M059J (cell line): ENCODE measurements around the gene TRAK1. TPM values are rescaled to one million over a fixed set of nuclear protein-coding genes. Genes with fewer than 3 reads are reported as not detected.
A peak's percentile ranks its signal among the peaks of the same experiment; 100 is the strongest.

Source experiments
- DNase-seq: peaks from one replicate; pipeline ENCODE4 v3.0.0-alpha.2; 2012; ENCODE audit warnings: low read depth
- total RNA-seq: library from RNA; depleted of rRNA; stranded (reverse); fragments of >200 nt; shearing (Covaris generic); gene quantifications from 2 replicates; pipeline ENCODE4 v1.2.3, GENCODE V29; 2014

The TRAK1 gene
- total RNA-seq, 1 experiment from 2014 or later: 9.6 TPM

DNA sequence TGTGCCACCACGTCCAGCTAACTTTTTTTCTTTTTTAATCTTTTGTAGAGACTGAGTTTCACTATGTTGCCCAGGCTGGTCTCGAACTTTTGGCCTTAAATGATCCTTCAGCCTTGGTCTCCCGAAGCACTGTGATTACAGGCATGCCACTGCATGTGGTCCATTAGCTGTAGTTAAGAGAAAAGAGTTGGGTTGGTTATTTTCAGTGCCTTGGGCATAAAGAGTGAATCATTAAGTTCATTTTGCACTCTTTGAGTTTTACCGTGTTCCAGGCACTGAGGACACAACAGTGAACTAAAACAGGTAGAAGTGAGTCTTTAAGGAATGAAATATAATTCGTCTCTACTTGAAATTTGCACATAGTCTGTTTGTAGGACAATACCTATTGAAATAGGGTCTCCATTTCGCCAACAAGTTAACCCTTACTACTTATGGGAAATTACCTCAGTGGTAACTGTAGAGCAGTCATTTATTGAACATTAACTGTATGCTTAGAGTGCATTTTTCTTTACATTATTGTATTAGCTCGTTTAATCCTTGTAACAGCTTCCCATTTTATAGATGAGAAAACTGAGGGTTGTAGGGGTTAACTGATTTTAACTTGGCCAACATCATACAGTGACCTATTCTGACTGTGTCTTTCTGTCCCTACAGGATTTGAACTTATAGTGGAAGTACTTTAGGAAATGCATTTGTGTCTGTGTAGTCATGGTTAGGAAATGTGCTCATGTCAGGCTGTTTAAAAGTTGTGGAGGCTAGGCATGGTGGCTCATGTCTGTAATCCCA lies 22.7 kb upstream of the TRAK1 start:
- DNase-seq: no peak

DNA sequence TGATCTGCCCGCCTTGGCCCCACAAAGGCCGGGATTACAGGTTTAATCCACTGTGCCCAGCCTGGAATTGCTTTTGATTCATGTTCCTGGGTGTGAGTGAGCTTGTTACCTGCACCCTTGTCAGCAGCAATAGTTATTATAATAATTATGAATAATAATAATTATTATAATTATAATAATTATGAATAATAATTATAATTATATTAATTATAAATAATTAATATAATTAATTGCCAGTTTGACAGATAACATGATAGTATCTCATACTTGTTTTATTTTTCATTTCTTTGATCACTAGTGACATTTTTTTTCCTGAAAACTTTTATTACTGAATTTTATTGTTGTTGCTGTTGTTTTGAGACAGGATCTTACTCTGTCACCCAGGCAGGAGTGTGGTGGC lies 21.1 kb upstream of the TRAK1 start:
- no peak for DNase-seq

DNA sequence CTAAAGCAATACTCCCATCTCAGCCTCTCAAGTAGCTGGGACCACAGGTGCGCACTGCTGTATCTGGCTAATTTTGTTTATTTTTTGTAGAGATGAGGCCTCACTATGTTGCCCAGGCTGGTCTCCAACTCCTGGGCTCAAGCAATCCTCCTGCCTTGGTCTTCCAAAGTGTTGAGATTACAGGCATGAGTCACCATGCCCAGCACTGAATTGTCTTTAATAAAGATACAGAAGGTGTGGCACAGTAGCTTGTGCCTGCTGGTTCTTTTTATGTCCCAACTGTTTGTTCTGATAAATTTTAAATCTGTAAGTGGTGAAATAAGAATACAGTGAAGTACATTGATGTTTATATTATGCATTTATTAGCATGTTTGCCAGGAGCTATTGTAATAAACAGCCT lies 20.6 kb upstream of the TRAK1 start:
- DNase-seq: peak; percentile 48

DNA sequence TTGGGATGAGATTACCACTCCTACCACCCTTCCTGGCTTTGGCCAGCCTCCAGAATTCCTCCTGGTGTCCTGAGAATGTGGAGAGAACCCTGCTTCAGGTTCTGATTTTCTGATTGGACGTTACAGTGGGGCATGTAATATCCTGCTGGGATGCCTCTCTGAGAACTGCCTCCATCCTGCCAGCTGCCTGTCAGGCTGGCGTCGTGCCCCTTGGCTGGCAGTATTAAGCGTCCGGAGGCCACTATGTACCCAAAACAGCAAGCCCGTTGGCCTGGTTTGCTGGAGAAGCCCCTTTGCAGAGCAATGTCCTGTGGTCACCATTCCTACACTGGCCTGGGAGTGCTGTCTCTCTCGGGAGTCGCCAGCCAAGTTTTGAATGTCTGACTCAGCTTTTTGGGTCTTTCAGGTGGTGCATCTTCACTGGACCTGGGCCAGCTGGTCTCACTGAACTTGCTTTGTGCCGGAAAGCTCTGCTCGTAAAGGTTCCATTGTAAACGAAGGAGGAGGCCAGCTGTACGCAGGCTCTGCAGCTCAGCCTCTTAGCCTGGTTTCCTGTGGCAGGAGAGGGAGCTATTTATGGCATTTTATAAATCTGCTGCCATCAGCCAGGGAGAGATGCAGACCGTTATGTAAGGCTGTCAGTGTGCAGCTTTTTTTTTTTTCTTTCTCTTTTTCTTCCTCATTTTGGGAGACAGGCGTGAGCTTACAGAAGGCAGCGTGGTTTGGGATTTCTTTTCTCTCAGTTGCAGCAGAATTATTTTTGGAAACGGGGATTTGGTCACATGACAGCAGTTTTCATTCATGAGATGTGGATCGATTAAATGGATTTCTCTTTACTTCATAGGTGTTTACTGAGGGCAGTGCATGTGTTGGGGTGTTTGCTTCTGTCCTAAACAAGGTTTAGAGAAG lies 19.0 kb upstream of the TRAK1 start:
- DNase-seq: peak; percentile 87

DNA sequence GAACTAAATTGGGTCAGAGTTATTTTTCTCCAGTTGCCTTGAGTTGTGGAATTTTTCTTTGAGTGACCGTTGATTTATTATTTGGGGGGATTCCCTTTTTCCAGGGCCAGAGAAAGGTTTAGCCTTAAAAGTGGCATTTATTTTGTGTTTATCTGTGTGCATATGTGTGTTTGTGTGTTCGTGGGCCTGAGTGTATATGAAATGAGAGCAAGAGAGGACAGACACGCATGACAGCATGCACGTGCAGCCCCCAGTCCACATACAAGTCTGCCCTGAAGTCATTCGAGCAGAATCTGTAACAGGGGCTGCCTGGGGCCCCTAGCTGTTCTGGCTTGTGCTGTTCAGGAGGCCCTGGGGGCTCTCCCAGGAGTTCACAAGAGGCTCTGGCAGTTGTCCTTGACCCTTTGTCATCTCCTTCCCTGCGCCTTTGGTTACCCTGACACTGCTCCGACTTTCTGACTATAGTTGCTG lies 18.3 kb upstream of the TRAK1 start:
- DNase-seq: no peak

DNA sequence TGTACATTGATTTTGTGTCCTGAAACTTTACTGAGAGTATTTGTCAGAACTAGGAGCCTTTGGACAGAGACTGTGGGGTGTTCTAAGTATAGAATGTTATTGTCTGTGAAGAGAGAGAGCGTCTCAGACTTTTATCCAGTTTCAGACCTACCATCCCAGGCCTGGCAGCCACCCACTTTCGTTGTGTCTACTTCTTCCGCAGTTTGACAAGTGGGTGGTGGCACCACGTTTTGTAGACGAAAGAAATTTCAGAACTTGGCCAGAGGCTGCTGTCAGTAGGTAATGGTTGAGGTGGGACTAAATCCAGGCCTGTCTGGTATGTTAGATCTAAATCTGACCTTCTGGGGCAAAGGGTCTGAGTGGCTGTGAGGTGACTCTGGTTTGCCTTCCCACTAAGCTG lies 13.4 kb upstream of the TRAK1 start:
- no peak for DNase-seq

DNA sequence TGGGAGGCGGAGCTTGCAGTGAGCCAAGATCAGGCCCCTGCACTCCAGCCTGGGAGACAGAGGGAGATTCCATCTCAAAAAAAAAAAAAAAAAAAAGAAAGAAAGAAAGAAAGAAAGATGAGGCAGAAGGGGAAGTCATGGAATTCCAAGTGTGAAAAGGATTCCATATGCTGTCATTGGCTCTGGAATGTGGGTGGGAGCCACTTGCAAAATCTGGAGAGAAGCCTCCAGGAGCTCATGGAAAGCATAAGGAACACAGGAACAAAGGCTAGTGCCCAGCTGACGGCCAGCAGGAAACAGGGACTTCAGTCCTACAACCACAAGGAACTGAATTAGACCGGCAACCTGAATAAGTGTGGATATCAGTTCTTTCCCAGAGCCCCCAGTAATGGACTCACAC lies 12.5 kb upstream of the TRAK1 start:
- no peak for DNase-seq

DNA sequence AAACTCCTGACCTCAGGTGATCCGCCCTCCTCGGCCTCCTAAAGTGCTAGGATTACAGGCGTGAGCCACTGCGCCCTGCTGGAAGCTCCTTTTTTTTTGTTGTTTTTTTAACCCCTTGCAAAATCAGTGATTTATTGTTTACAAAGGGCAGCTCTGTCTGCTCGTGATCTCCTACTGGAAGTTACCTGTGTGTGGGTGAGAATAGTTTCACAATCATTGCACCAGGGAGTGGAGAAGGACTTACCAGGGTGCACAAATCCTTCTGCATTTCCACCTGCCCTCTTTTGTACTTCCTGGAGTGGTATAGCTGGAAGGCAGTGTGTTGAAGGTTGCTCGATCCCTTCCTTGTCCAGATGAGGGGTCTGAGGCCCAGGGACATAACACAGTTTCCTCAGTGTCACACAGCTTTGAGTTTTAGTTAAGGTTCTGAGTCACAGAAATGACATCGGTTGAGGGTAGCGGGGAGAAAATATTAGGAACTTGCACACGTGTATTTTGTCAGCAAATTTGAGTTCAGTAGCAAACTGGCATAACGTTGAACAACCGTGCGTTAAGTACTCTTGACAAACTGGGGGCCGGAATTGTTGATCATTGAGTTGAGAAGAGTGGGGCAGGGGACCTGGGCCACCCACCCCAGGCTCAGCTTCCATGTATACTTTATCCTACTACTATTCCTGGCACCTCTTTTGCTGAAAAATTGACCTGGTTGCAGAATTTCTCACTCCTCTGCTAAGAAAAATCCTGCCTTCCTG lies 11.3 kb upstream of the TRAK1 start:
- no peak for DNase-seq

DNA sequence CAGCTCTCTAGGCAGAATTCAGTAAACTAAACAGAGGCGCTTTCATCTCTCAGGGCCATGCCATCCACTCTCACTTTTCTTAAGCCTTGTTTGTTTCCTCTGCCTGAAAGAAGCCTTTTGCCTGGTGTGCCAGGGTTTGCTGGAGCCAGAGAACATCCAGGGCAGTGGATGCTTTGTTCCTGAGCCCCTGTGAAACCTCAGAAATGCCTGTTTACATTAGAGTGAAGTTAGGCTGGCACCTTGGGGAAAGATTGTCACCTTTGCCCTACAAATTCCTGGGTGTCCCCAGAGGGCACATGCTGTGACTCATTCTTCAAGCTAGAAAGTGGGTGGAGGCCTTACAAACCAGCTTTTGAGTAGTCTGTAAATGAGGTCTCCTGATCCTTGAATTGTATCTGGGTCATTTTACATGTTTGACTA lies 10.7 kb upstream of the TRAK1 start:
- DNase-seq: peak; percentile 95

DNA sequence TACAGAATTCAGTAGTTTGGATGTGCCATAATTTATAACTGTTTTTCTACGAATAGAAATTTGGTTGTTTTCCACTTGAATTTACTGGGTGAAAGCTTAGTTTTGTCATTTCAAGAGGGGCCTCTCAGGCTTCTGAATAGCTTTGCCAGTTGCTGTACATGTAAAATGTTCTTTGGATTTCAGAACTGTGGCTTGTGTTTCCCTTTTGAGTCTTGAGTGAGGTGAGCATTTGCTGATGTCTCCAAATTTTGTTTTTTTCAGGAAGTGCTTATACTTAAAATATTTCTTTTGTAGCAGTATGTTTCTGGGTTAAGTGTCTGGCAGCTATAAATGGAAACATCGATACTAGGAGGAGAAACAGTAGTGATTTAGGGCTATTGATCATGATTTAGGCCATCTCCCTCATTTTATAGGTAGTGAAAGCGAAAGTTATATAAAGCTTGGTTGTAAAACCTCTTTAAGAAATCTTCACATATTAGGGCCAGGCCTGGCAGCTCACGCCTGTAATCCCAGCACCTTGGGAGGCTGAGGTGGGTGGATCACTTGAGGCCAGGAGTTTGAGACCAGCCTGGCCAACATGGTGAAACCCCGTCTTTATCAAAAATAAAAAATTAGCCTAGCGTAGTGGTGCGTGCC lies 9.2 kb upstream of the TRAK1 start:
- no peak for DNase-seq

DNA sequence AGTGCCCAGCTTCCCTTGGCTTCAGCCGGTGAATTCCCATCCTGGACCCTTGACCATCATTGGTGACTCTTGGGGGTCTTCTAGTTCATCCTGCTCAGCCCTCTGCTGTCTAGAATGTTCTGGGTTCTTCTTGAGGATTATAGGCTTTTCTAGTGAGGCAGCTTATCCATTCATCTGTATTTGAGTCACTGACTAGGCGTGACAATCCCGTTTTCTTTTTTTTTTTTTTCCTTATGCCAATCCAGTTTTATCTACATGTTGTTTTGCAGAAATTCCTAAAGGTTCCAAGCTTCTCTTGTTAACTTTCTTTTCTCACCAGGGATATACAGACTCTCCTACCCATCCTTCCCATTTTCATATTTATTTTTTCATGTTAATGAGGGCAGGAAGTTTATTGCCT lies 6.6 kb upstream of the TRAK1 start:
- DNase-seq: no peak

DNA sequence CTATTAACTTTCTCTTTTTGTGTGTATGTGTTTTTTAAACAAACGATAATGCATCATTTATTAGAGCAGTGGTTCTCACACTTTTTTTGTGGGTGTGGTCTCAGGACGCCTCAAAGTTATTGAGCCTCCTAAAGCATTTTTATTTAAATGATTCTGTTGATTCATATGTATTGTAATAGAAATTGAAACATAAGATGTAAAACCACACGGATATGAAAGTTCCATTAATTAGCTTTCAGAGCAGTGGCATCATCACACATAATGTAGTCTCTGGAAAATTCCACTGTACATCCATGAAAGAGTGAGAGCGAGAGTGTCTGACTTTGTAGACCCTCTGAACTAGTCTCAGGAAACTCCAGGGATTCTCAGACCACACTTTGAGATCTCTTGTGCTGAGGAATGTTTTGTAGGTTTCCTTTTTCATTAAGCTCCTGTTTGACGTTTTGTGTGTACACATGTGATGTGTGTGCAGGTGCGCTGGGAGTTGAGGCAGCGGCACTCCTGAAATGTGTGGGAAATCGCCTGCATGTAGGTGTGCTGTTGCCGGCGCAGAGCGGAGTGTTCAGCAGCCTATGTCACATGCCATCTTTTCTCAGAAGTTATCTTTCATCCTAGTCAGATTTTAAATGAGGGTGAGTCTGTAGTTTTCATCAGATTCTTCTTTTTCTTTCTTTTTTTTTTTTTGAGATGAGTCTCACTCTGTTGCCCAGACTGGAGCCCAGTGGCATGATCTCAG lies 5.3 kb upstream of the TRAK1 start:
- DNase-seq: no peak

DNA sequence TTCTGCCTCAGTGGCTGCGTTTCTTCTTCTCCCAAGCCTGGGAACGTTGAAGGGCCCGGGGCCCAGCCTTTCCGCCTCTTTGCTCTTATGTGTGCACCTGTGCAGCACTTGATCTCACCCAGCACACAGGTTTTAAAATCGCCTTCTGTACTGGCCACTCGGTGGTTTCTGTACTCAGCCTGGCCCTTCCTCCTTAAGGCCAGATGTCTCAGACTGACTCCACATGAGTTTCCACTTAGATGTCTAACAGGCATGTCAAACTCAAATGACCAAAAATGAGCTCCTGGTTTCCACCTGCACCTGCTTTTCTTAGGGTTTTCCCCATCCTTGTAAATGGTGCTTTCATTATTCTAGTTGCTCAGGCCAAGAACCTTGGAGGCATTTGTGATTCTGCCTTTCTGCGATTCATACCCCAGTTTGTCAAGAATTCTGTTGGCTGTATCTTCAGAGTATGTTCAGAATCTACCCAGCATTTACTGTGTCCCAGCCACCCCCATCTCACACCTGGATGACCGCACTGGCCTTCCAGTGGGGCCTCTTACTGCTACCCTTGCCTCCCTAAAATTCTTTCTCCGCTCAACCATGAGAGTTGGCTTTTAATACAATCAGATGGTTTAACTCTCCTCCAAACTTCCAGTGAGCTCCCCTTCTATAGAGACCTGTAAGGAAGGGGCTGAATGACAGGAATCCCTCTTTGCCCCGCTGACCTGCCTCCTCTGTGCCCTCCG lies 2.2 kb upstream of the TRAK1 start:
- DNase-seq: no peak

DNA sequence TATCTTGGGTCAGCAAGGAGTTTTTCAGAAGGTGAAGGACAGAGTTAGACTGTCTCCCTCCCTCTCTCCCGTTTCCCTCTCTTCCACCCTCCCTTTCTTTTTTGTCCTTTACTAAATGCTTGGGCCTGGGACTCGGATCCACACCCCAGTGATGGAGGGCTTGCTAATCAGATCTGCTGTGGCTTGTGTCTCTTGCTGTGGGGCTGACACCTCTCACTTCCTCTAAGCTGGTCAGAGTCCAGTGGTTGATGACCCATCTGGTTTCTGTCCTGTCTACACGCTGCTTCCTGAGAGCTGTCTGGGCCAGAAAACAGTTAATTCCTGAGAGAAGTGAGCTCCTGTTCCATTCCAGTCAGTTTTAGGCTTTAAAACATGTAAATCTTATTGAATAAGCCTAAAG lies 849 bp downstream of the TRAK1 start:
- DNase-seq: no peak

DNA sequence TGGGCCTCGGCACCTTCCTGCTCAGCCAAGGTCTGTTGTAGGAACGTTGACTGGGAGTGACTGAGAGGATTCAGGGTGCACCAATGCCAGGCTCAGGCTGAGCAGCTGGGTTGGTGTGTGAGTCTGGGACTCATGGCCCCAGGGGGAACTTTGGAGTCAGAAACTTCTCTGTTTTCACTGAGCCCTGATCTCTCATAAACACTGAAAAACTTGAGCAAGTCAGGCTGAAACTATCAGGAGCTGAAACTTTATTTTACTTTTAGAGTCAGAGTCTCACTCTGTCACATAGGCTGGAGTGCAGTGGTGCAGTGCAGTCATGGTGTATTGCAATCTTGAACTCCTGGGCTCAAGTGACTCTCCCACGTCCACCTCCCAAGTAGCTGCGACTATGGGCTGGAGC lies 3.0 kb downstream of the TRAK1 start:
- DNase-seq: no peak

DNA sequence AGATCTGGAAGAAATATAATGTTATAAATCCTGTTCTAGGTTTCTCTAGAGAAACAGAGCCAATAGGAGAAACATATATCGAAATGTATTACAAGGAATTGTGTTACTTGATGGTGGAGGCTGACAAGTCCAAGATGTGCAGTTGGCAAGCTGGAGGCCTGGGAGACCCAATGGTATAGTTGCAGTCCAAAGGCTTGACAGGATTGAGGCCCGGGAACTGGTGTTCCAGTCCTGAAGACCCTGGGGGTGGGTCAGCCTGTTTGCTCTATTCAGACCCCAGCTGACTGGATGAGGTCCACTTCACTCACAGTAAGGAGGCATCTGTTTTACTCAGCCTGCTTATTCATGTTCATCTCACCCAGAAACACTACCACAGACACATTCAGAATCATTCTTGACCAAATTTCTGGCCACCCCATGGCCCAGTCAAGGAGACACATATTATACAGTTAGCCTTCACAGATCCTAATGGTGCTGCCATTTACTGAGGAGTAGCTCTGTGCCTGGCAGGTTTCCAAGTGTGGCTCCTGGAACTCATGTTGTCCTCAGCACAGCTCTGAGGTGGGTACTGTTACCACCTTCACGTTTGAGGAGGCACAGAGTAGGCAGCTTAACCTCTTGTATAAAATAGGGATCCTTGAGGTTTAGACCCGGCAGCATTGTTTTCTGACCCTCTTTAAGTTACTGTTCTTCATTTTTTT lies 3.7 kb downstream of the TRAK1 start:
- DNase-seq: no peak

DNA sequence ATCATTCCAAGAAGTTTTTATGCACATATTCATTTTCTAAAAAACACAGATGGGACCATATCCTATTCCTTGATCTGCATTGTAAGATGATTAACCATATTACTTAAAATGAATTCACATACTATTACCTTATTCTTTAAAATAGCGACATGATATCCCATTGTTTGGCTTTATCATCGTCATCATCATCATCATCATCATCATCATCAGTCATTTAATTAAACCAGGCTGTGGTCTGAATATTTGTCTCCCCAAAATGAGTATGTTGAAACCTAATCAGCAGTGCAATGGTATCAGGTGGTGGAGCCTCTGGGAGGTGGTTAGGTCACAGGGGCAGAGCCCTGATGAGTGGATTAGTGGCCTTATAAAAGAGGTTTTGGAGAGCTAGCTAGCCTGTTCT lies 4.4 kb downstream of the TRAK1 start:
- DNase-seq: no peak

DNA sequence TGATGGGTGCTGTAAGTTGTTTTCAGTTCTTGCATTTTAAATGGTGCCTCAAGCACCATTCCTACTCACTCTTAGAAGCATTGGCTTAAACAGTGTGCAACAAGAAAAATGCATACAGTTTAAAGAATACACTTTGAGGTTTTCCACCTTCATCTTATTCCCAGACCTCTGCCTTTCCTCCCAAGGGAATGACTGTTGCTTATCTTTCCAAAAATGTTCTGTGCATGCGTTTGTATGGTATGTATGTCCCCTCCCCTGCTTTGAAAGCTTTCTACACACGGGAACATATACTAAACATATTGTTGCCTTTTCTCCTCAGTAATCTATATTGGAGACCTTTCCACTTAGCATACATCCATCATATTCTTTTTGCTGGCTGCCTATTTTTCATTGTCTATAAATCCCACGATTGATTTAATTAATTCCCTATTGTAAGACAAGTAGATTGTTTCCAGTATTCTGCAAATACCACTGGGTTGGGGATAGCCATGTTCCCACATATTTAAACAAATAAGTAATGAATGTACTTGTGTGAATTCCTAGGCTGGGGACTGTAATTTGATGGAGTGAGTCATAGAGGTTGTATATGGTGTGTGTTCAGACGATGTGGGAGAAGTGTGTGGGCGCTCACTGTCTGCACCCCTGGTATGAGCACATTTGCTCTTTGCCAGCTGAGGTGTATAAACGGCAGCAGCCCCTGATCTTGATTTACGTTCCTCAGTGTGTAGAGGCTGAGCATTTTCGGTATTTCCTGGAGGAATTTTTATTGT lies 5.8 kb downstream of the TRAK1 start:
- DNase-seq: peak; percentile 71

DNA sequence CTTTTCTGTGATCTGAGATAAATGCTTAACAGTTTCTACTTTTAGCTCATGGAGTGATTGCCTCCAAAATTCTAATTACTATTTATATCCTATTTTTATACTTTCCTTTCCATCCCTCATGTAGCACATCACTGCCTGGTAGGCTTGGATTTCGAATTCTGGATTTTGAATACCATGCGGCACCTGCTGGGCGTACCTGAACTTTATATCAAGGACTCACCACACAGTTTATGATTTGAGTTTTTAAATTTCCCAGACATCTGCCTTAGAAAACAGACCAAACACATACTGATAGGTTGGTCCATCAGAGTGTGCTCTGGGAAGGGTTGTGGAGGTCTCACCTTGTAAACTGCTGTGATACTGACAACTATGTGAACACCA lies 6.4 kb downstream of the TRAK1 start:
- DNase-seq: no peak
